Lower leg skin (tissue), 4 donors: ENCODE measurements around the gene IGSF22. TPM values are rescaled to one million over a fixed set of nuclear protein-coding genes. Genes with fewer than 3 reads are reported as not detected.

Experiments
- DNase-seq, 2 donors: peaks; one replicate each; pipeline ENCODE4 v3.0.0-alpha.2; 2019; ENCODE audit warnings: low spot score in 2 of 2
- H3K4me3 ChIP-seq: fragments of 200-600 bp; sonication (generic); 2 replicates; pipeline ENCODE4 v1.5.1; 2017; ENCODE audit warnings: mild to moderate bottlenecking, low read depth; ENCODE audit not compliant: poor library complexity, severe bottlenecking
- POLR2A ChIP-seq, 2 donors: fragments of 450-650 bp; IDR thresholded peaks; one replicate each; pipeline ENCODE4 v1.6.1; 2016 to 2017; ENCODE audit warnings: antibody characterized with exemption in 2 of 2, mild to moderate bottlenecking in 1 of 2, moderate library complexity in 1 of 2
- WGBS, 2 donors: methylation state at CpG; one replicate each; pipeline ENCODE4 v1.1.5; 2018; 5-methylcytosine and 5-hydroxymethylcytosine counted together
- intact Hi-C: fragments of 100-400 bp; cut with DNase I; formaldehyde crosslinking; loops from one replicate; pipeline ENCODE4 v1.15.0; 2023; ENCODE audit warnings: low total_unique reads
- total RNA-seq, 4 donors: library from RNA; depleted of rRNA; stranded (reverse); fragments of >200 nt; gene quantifications; one replicate each; pipeline ENCODE4 v1.1.0, GENCODE V29; 2016
- TF ChIP-seq, protein P1 (sequence below), 3 donors: fragments of 450-650 bp; IDR thresholded peaks; one replicate each; pipeline ENCODE4 v1.5.1; 2016; ENCODE audit warnings: antibody characterized with exemption in 3 of 3, mild to moderate bottlenecking in 3 of 3, moderate library complexity in 2 of 3

Gene IGSF22
- total RNA-seq: under 1 TPM in 3 of 4 donors, not detected in 1; 0.15 to 0.68 (median 0.34) TPM

GRCh38 chr11:18726040-18726439, at the start of gene IGSF22:
Gene IGSF22 (minus strand): TSS chr11:18726188. CDS start chr11:18724236, 1,952 bp downstream.
- H3K4me3 ChIP-seq: no peak within 1 kb of the TSS
- intact Hi-C loops: no loop called here
- TF ChIP-seq, protein P1, sequence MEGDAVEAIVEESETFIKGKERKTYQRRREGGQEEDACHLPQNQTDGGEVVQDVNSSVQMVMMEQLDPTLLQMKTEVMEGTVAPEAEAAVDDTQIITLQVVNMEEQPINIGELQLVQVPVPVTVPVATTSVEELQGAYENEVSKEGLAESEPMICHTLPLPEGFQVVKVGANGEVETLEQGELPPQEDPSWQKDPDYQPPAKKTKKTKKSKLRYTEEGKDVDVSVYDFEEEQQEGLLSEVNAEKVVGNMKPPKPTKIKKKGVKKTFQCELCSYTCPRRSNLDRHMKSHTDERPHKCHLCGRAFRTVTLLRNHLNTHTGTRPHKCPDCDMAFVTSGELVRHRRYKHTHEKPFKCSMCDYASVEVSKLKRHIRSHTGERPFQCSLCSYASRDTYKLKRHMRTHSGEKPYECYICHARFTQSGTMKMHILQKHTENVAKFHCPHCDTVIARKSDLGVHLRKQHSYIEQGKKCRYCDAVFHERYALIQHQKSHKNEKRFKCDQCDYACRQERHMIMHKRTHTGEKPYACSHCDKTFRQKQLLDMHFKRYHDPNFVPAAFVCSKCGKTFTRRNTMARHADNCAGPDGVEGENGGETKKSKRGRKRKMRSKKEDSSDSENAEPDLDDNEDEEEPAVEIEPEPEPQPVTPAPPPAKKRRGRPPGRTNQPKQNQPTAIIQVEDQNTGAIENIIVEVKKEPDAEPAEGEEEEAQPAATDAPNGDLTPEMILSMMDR (IDR thresholded peaks at IDR 0.05): no peak
- no peak for TF ChIP-seq POLR2A (IDR thresholded peaks at IDR 0.05)
- DNase-seq: no peak
- WGBS, 2 donors: 71 to 80% methylated on average over 7 of the region's 7 CpGs

DNA sequence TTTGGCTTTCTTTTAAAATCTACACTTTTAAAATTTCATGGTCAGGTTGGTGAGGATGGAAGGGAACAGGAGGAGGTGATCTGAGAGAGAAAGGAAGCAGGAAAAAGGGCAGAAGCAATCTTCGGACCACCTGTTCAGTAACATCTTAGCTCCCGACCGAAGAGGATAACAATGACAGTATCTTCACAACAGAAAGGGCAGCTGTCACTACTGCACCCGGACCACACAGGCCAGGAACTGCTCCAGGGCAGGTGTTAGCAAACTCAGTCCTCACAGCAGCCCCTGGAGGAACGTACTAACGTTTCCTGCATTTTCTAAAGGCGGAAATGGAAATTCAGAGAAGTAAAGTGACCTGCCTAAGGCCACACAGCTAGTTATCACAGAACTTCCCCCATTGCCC, 48.8 kb upstream of the IGSF22 start:
- TF ChIP-seq POLR2A (IDR thresholded peaks at IDR 0.05): no peak
- TF ChIP-seq, protein P1 (IDR thresholded peaks at IDR 0.05): no peak
- DNase-seq: no peak
- 80 to 84% methylated on average over 7 of the region's 7 CpGs for WGBS, 2 donors
- no peak overlapping the region for H3K4me3 ChIP-seq
- intact Hi-C loops: no loop called here

DNA sequence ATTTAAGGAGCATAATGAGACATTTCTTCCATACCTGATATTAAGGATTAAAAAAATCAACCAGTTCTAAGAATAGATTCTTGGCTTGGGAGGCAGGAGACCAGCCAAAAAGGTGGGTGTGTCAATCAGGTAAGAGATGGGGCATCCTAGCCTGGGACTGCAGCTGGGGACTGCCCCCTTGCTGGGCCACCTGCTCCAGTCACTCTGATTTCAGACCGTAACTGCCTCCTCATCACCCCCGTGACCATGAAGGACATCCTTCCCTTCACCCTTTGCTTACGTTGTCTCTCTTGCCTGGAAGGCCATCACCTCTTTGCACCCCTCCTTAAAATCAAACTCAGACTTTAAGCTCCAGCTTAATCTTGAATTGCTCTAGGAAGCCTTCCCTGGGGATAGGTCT, 47.7 kb upstream of the IGSF22 start:
- TF ChIP-seq POLR2A (IDR thresholded peaks at IDR 0.05): no peak
- TF ChIP-seq, protein P1 (IDR thresholded peaks at IDR 0.05): no peak
- DNase-seq: no peak
- intact Hi-C loops: no loop called here

DNA sequence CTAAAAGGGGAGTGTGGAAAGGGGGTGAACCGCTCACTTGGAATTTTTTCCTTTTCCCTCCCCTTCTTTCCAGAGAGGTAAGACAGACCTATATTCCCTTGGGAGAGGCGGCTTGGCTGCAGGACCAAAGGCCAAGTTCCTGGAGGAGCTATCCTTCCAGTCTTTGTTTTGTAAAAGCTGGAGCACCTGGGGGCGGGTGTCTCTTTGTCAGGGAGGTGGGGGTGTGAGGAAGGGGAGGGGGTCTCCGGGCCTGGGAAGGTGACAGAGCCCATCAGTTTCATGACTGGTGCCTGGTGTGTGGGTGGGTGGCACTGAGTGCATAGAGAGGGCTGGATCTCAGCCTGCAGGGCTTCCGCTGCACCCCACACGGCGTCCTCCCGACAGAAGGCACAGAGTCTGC, 47.1 kb upstream of the IGSF22 start:
- intact Hi-C loops: no loop called here
- no peak for DNase-seq
- WGBS, 2 donors: 64 to 77% methylated on average over 8 of the region's 8 CpGs
- TF ChIP-seq POLR2A (IDR thresholded peaks at IDR 0.05): no peak
- TF ChIP-seq, protein P1 (IDR thresholded peaks at IDR 0.05): no peak
- H3K4me3 ChIP-seq: no peak overlapping the region

More for the DNA sequence above, 47.7 kb upstream of the IGSF22 start:
- H3K4me3 ChIP-seq: no peak overlapping the region
- 59 to 81% methylated on average over 3 of the region's 3 CpGs for WGBS, 2 donors

GRCh38 chr11:18772211-18772610, 46.2 kb upstream of the IGSF22 start:
- WGBS, 2 donors: 60 to 73% methylated on average over 5 of the region's 5 CpGs
- no peak for DNase-seq
- H3K4me3 ChIP-seq: no peak overlapping the region
- intact Hi-C loops: no loop called here
- no peak for TF ChIP-seq POLR2A (IDR thresholded peaks at IDR 0.05)
- TF ChIP-seq, protein P1 (IDR thresholded peaks at IDR 0.05): no peak
